Activated CD4-positive, alpha-beta T cell treated with anti-CD3 and anti-CD28 coated beads, Interleukin-2, amount 50 U/mL, for 4 hours (primary cell): Measurements from ENCODE around the gene ELK4.

ENCODE experiments used
- DNase-seq, 2 experiments: peaks; one replicate each; pipeline ENCODE4 v3.0.0-alpha.2; 2020

ELK4 gene

GRCh38 chr1:205626216-205626615, 5.6 kb downstream of the ELK4 start:
- DNase-seq: no peak

GRCh38 chr1:205623646-205624045, 8.2 kb downstream of the ELK4 start:
- no peak for DNase-seq

- no peak for DNase-seq
These were observed 11.5 kb downstream of the ELK4 start for GRCh38 chr1:205620269-205620668.

- no peak for DNase-seq
These were observed 12.4 kb downstream of the ELK4 start for GRCh38 chr1:205619376-205619775.

GRCh38 chr1:205616563-205617293, 15.1 kb downstream of the ELK4 start:
- DNase-seq: no peak

GRCh38 chr1:205615789-205616188, 16.0 kb downstream of the ELK4 start:
- no peak for DNase-seq

- DNase-seq: no peak
These were observed 17.9 kb downstream of the ELK4 start for GRCh38 chr1:205613854-205614412.

GRCh38 chr1:205612556-205612955, 19.3 kb downstream of the ELK4 start:
- no peak for DNase-seq

- no peak for DNase-seq
These were observed 19.7 kb downstream of the ELK4 start for GRCh38 chr1:205612104-205612503.

- no peak for DNase-seq
These were observed 20.8 kb downstream of the ELK4 start for GRCh38 chr1:205610901-205611466.

- DNase-seq: no peak
These were observed 21.8 kb downstream of the ELK4 start for GRCh38 chr1:205610036-205610435.

- DNase-seq: no peak
These were observed 26.8 kb downstream of the ELK4 start for GRCh38 chr1:205604825-205605505.

GRCh38 chr1:205604059-205604458, 27.8 kb downstream of the ELK4 start:
- no peak for DNase-seq

GRCh38 chr1:205601205-205601604, 30.6 kb downstream of the ELK4 start:
- DNase-seq: no peak

- DNase-seq: no peak
These were observed 31.7 kb downstream of the ELK4 start for GRCh38 chr1:205600085-205600484.

- no peak for DNase-seq
These were observed 32.2 kb downstream of the ELK4 start for GRCh38 chr1:205599669-205600042.

- DNase-seq: no peak
These were observed 32.8 kb downstream of the ELK4 start for GRCh38 chr1:205598841-205599668.

- DNase-seq: no peak
These were observed 34.0 kb downstream of the ELK4 start for GRCh38 chr1:205597691-205598314.

GRCh38 chr1:205596876-205597275, 34.9 kb downstream of the ELK4 start:
- no peak for DNase-seq

GRCh38 chr1:205595861-205596260, 36.0 kb downstream of the ELK4 start:
- no peak for DNase-seq

GRCh38 chr1:205595435-205595834, 36.4 kb downstream of the ELK4 start:
- no peak for DNase-seq

- DNase-seq: no peak
These were observed 37.0 kb downstream of the ELK4 start for GRCh38 chr1:205594846-205595245.

GRCh38 chr1:205593967-205594366, 37.8 kb downstream of the ELK4 start:
- DNase-seq: no peak
